ENCODE measurements around the gene CALN1. TPM values are rescaled to one million over a fixed set of nuclear protein-coding genes. Genes with fewer than 3 reads are reported as not detected.
A peak's percentile ranks its signal among the peaks of the same experiment; 100 is the strongest.

Gene CALN1
- total and polyA plus RNA-seq, 2 of the 8 experiments (the other 6 are each of a cell fraction or from before 2014, with no cell fraction given) = 6.4 to 15.2 TPM

- no peaks in the 10 kb centered on the region for H3K79me2 ChIP-seq (ENCODE audit: control insufficient read depth in 1 of 2, insufficient read depth in 2 of 2, low read length in 2 of 2)
- no peak overlapping the region for H3K56ac ChIP-seq (replicated peaks; ENCODE audit: insufficient read length, low read depth, low read length)
- peak overlapping the region; percentile 11 for H4K91ac ChIP-seq (replicated peaks; ENCODE audit: insufficient read length, low read length)
- H4K8ac ChIP-seq (ENCODE audit: extremely low read depth, insufficient read depth, low read length) = no peak overlapping the region
- 90% methylated on average over 6 of the region's 6 CpGs; no CpG with 5 or more reads in 1 of the 2 experiments for WGBS, 2 experiments (ENCODE audit: extremely low coverage in 1 of 2, insufficient coverage in 1 of 2, insufficient read length in 1 of 2, insufficient replicate concordance in 2 of 2, low coverage in 1 of 2, low lambda C conversion rate in 2 of 2, missing lambda C conversion rate in 1 of 2)
- H2BK20ac ChIP-seq (ENCODE audit: low read length) = 0 out of 2 replicates have a peak overlapping the region, but pooled peaks have one; percentile 13
- H3K36me3 ChIP-seq (ENCODE audit: control insufficient read depth in 2 of 4, insufficient read depth in 4 of 4, low read length in 3 of 4) = peaks cover 0 to 9% (median 0%) of the 10 kb centered on the region in 4 experiments; a peak in 3 of 8 replicates
- H3K23me2 ChIP-seq (ENCODE audit: low read depth, low read length) = no peaks in the 10 kb centered on the region
- H3K4me3 ChIP-seq (ENCODE audit: extremely low read depth in 1 of 4, insufficient read depth in 2 of 4, low read depth in 3 of 4, low read length in 4 of 4) = no peak overlapping the region
- peak overlapping the region; percentile 8; the same call in 1 of the 2 replicates for H2BK15ac ChIP-seq (ENCODE audit: low read length)
- no peak for DNase-seq (ENCODE audit: low read depth in 1 of 2, low spot score in 2 of 2)
- no peak overlapping the region for H4K5ac ChIP-seq (ENCODE audit: insufficient read length, low read depth, low read length)
- H2BK5ac ChIP-seq (ENCODE audit: low read depth, low read length) = no peak overlapping the region
- H3K4ac ChIP-seq (replicated peaks; ENCODE audit: insufficient read length, low read depth, low read length) = no peak overlapping the region
- H3K14ac ChIP-seq (ENCODE audit: insufficient read length) = no peak overlapping the region
- H2BK12ac ChIP-seq (ENCODE audit: low read depth, low read length) = 0 out of 2 replicates have a peak overlapping the region, but pooled peaks have one; percentile 2
- H3K4me2 ChIP-seq (ENCODE audit: insufficient read depth in 1 of 2, low read depth in 2 of 2, low read length in 2 of 2) = no peak overlapping the region
- H2AFZ ChIP-seq (ENCODE audit: low read length) = no peak overlapping the region
- no peaks in the 10 kb centered on the region for H3K79me1 ChIP-seq (ENCODE audit: low read depth, low read length)
- no peaks in the 10 kb centered on the region; a peak in 2 of 7 replicates for H3K27me3 ChIP-seq (replicated peaks in 1 of 4; ENCODE audit: control insufficient read depth in 3 of 4, extremely low read depth in 1 of 4, insufficient read depth in 3 of 4, low read length in 3 of 4)
- H3K9ac ChIP-seq (replicated peaks in 1 of 4; ENCODE audit: extremely low read depth in 1 of 4, low read depth in 3 of 4, low read length in 3 of 4) = no peak overlapping the region
- no peaks in the 10 kb centered on the region for H4K20me1 ChIP-seq (replicated peaks in 1 of 2; ENCODE audit: control insufficient read depth in 1 of 2, insufficient read depth in 2 of 2, low read length in 2 of 2)
- peaks cover 2 to 9% (median 5%) of the 10 kb centered on the region in 4 experiments; a peak in 6 of 7 replicates for H3K4me1 ChIP-seq (replicated peaks in 1 of 4; ENCODE audit: control insufficient read depth in 3 of 4, insufficient read depth in 4 of 4, low read length in 3 of 4)
- H3K23ac ChIP-seq (ENCODE audit: insufficient read length) = no peak overlapping the region
- no peak overlapping the region for H2BK120ac ChIP-seq (replicated peaks; ENCODE audit: low read depth, low read length)
- no peak for FAIRE-seq
- CTCF ChIA-PET (ENCODE audit: partially characterized antibody) = interaction anchor here (0.6 kb wide), 1 partner anchor 44 kb away, joined by 3 read pairs; no protein-coding TSS in a partner anchor
- H3K9me3 ChIP-seq (ENCODE audit: insufficient read depth in 2 of 2, low read depth in 1 of 2, low read length in 1 of 2) = peaks cover 12 to 22% of the 10 kb centered on the region in 2 experiments; a peak in 3 of 4 replicates
- no peak overlapping the region for H2AK5ac ChIP-seq (ENCODE audit: low read depth, low read length)
- H3K27ac ChIP-seq (ENCODE audit: low read depth, low read length) = no peak overlapping the region
- POLR2A ChIA-PET (ENCODE audit: partially characterized antibody) = no interaction called here
- H3K18ac ChIP-seq (ENCODE audit: extremely low read depth, low read length) = no peak overlapping the region
- no peak for TF ChIP-seq CEBPB (IDR thresholded peaks at IDR 0.05; ENCODE audit: low read depth, low read length)
- no peak for TF ChIP-seq BCL11A (IDR thresholded peaks at IDR 0.05; ENCODE audit: low read depth in 2 of 2, low read length in 2 of 2)
- TF ChIP-seq JUN (IDR thresholded peaks at IDR 0.05; ENCODE audit: low read depth, low read length) = no peak
- TF ChIP-seq SIN3A (conservative IDR thresholded peaks at IDR 0.05 in 1 of 2, IDR thresholded peaks at IDR 0.05 in 1 of 2; ENCODE audit: low read depth in 1 of 2, low read length in 2 of 2) = no peak
- no peak for TF ChIP-seq SP1 (IDR thresholded peaks at IDR 0.05; ENCODE audit: low read depth, low read length)
- no peak for TF ChIP-seq ATF2 (IDR thresholded peaks at IDR 0.05; ENCODE audit: low read length)
- TF ChIP-seq TEAD4 (IDR thresholded peaks at IDR 0.05; ENCODE audit: low read depth, low read length) = no peak
Measured at GRCh38 chr7:71784781-71785180, 627.4 kb downstream of the CALN1 start.

All from H1 (cell line).